Stimulated activated CD8-positive, alpha-beta memory T cell treated with anti-CD3 and anti-CD28 coated beads, Interleukin-4, amount 100 ng/mL, for 1 hour (primary cell): ENCODE results near the gene P2RY8.

Experiments used
- DNase-seq, 2 donors: peaks; one replicate each; pipeline ENCODE4 v3.0.0-alpha.2; 2020; ENCODE audit warnings: low read depth in 2 of 2, low spot score in 1 of 2

Gene P2RY8

DNA sequence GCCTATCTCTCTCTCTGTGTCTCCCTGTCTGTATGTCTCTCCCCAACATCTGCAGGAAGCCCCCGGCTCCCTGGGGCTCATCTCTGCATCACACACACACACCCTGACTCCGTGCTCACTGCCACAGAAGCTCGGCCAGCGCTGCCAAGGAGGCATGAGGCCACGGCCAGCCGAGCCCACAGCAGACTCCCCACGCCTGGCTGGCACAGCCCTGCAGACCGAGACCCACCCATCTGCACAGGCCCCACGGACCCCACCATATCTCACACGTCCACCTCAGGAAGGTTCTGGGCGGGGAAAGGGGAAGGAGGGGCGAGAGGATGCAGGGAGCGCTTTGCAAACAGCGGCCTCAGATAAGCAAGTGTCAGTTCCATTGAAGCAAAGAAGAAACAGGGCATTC is 116.6 kb downstream of the P2RY8 start:
- no peak for DNase-seq

DNA sequence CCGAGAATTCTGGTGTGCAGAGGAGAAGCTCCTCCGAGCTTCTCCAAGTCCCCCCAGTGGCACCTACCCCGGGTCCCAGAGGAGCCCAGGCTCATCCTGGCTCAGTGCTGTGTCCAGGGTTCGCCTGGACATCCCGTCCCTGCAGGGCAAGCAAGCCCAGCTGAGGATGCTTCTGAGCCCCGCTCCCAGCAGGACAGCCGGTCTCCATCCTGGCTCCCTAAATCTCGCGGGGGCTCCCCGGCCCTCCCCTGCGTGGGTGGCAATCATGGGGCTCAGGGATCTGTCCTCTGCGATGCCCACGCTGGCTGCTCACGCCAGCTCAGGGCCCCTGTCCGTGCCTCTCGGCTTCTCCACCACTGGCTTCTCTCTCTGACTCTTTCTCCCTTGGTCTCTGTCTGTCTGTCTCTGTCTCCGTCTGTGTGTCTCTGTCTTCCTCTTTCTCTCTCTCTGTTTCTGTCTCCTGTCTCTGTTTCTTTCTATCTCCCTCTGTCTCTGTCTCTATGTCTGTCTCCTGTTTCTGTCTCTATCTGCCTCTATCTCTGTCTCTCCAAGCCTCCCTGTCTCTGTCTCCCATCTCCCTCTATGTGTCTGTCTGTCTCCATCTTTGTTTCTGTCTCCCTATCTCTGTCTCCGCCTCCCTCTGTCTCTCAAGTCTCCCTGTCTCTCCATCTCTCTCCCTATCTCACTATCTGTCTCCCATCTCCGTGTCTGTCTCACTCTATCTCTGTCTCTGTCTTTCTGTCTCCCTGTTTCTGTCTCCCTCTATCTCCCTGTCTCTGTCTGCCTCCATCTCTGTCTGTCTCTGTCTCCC is 117.2 kb downstream of the P2RY8 start:
- no peak for DNase-seq

DNA sequence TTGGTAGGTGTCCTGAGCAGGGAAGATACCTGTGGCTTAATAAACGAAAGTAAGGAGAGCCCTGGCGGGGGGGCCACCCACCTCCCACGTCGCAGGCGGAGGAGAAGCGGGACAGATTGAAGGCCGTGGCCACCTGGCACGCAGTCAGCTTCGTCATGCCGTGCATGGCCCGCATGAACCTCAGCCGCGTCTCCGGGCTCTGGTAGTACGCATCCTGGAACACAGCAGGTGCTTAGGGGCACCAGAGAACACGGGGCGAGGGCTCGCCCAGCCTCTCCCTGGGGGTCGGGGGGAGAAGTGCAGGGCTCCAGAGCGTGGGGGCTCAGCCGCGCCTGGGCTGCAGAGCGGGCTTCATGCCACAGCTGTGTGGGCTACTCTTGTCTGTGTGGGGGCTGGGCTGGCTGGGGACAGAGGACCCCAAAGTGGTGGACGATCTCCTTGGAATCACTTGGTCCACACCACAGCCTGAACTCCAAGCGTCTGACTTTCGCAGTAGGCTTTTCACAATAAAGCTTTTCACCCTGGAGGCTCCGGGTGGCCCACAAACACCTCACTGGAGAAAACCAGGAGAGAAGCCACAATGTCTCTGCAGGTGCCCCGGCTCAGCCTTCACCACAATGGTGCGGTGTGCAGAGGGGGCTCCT is 118.0 kb downstream of the P2RY8 start:
- no peak for DNase-seq

DNA sequence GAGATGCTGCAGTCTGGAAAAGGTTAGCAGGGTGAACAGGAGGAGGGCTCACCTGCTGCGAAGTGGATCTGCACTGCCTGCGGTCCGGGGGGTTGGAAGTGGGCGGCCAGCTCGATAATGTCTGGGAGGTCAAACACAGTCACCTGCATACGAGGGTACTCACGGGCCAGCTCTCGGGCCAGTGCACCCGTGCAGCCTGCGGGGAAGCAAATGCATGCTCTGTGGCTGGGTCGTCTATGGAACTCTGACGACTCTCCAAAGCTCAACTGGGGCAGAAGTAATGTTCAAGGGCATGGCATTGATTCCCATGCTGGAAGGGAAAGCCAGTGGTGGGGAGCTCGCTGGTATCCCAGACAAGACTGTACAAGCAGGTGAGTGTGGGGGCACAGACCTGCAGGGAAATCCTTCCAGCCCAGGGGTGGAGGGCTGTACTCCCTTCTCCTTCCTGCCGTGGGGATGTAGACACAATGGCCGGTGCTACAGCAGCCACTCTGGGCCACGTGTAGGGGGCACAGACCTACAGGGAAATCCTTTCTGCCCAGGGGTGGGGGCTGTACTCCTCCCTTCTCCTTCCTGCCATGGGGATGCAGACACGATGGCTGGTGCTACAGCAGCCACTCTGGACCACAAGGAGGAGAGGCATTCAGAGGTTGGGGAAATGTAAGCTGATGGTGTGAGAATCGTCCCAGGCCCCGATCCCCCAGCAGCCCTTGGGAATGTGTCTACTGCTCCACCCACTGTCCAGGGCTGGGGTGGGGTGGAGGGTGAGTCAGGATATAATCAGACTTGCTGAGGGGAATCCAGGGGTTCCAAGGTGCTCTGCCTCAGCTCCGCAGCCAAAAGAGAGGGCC is 118.8 kb downstream of the P2RY8 start:
- DNase-seq, result no peak

DNA sequence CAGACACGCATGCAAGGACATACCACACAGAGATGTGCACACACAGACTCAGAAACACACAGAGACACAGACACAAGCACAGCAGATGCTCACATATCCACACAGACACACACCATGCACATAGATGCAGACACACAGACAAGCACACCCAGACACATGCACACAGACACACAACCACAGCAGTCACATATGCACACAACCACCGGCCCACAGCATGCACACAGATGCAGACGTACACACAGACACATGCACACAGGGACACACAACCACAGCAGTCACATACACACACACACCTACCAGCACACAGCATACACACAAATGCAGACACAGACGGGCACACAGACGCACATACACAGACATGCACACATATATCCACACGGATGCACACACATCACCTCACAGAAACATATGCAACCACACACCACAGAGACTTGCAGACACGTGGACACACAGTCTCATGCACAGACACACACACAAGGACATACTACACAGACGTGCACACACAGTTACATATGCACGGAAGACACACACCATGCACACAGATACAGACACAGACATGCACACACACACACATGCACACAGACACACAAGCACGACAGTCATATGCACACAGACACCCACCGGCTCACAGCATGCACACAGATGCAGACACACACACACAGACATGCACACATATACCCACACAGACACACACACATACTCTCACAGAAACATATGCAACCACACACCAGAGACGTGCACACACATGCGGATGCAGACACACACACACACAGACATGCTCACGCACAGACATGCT is 119.8 kb downstream of the P2RY8 start:
- DNase-seq, result no peak

DNA sequence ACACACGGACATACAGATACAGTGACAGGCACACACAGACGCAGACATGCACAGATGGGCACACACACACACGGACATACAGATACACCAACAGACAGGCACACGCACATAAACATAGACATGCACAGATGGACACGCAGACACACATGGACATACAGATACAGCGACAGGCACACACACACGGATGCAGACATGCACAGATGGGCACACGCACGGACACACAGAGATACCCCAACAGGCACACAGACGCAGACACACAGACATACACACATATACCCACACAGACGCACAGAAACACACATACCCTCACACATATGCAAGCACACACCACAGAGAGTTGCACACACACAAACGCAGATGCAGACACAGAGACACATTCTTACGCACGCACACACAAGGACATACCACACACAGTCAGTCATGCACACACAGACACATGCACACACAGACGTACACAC is 120.6 kb downstream of the P2RY8 start:
- DNase-seq, result no peak
